ENCODE measurements around the gene MAPK12. TPM values are rescaled to one million over a fixed set of nuclear protein-coding genes. Genes with fewer than 3 reads are reported as not detected.

MAPK12 gene
- total RNA-seq, 1 experiment from 2014 or later = 86.7 TPM

DNA sequence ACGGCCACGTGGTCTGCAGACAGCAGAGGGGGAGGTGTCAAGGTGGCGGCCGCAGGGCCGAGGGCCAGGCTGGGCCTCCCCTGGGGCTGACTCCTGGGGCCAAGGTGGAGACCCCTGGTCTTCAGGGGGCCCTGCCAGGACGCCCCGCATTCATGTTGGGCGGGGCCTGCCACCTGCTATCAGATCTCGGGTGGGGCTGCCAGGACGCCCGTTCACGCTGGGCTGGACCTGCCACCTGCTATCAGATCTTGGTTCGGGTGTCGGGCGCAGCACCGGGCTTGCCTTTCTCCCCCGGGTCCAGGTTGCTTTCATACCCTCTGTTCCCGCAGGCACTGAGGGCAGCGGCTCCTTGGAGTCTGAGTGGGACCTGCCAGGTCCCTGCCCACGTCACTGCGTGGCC lies 24.8 kb upstream of the MAPK12 start:
- peaks cover 20 to 25% of the 10 kb centered on the region in 2 experiments for H3K4me1 ChIP-seq (ENCODE audit: control insufficient read depth in 1 of 2, insufficient read depth in 2 of 2, low read length in 2 of 2)
- peaks cover 54% of the 10 kb centered on the region for H3K79me2 ChIP-seq (ENCODE audit: insufficient read depth, low read length)
- no peaks in the 10 kb centered on the region for H3K27me3 ChIP-seq (ENCODE audit: insufficient read depth, low read length)
- no peak overlapping the region for H3K4me2 ChIP-seq (ENCODE audit: low read length)
- no peaks in the 10 kb centered on the region for H4K20me1 ChIP-seq (ENCODE audit: insufficient read depth)
- no peak overlapping the region for H2AFZ ChIP-seq (ENCODE audit: low read depth, low read length, poor library complexity, severe bottlenecking)
- no peak for TF ChIP-seq SP1 (IDR thresholded peaks at IDR 0.05; ENCODE audit: low read depth)
- TF ChIP-seq RAD21 (IDR thresholded peaks at IDR 0.05; ENCODE audit: low read depth) = no peak
- no peak for TF ChIP-seq ZBTB33 (IDR thresholded peaks at IDR 0.05; ENCODE audit: extremely low read depth, insufficient replicate concordance, low read length)
- no peak for TF ChIP-seq CEBPB (IDR thresholded peaks at IDR 0.05; ENCODE audit: low read depth)
- TF ChIP-seq SIN3A (IDR thresholded peaks at IDR 0.05; ENCODE audit: low read depth) = no peak
- TF ChIP-seq JUND (IDR thresholded peaks at IDR 0.05) = no peak
- TF ChIP-seq, protein P1, sequence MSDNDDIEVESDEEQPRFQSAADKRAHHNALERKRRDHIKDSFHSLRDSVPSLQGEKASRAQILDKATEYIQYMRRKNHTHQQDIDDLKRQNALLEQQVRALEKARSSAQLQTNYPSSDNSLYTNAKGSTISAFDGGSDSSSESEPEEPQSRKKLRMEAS (IDR thresholded peaks at IDR 0.05) = no peak
- no peak for TF ChIP-seq TCF7L2 (IDR thresholded peaks at IDR 0.05; ENCODE audit: borderline replicate concordance, extremely low read depth, insufficient read depth, insufficient read length)
- TF ChIP-seq ZFX (IDR thresholded peaks at IDR 0.05) = no peak
- no peak for TF ChIP-seq ELF1 (IDR thresholded peaks at IDR 0.05; ENCODE audit: borderline replicate concordance, low read depth)
- no peak for TF ChIP-seq YY1 (IDR thresholded peaks at IDR 0.05; ENCODE audit: extremely low read depth, insufficient replicate concordance, low read depth, low read length)
- DNase-seq (ENCODE audit: low read depth, low spot score) (no peak), ATAC-seq (no peak)
- peaks cover 24 to 61% of the 10 kb centered on the region in 2 experiments for H3K36me3 ChIP-seq (ENCODE audit: control insufficient read depth in 1 of 2, insufficient read depth in 2 of 2, low read length in 2 of 2)
- no peaks in the 10 kb centered on the region for H3K9me3 ChIP-seq (ENCODE audit: control insufficient read depth in 1 of 2, insufficient read depth in 1 of 2, low read depth in 1 of 2, low read length in 2 of 2)
- H3K27ac ChIP-seq (ENCODE audit: low read depth, low read length) = no peak overlapping the region; the same call in 1 of the 2 replicates
- BruUV-seq (replicated peaks) = no TSS peak
- RAD21 ChIA-PET (ENCODE audit: low non-redundant PET in 1 of 2, low total read pairs in 2 of 2, uncharacterized antibody in 2 of 2, unreplicated experiment in 2 of 2) = no interaction called here
- no peaks in the 10 kb centered on the region for H3K9me2 ChIP-seq (ENCODE audit: insufficient read depth)
- no peak overlapping the region for H3K9ac ChIP-seq (ENCODE audit: low read length)
- POLR2A ChIA-PET = no interaction called here
- CTCF ChIA-PET = no interaction called here
- H3K4me3 ChIP-seq (replicated peaks in 1 of 2; ENCODE audit: low read depth in 1 of 2, low read length in 2 of 2) = no peak overlapping the region
- intact Hi-C loops (cut with micrococcal nuclease) = no loop called here
